Measurements from ENCODE around the gene FARS2. TPM values are rescaled to one million over a fixed set of nuclear protein-coding genes. Genes with fewer than 3 reads are reported as not detected.
A peak's percentile ranks its signal among the peaks of the same experiment; 100 is the strongest.

Gene FARS2
- total and polyA plus RNA-seq, 9 of the 15 experiments (the other 6 are each of a cell fraction or from before 2014, with no cell fraction given) = 16.5 to 62.2 (median 27.0) TPM

- peaks cover 4% of the 10 kb centered on the region; the same call in 1 of the 2 replicates for H4K20me1 ChIP-seq (replicated peaks; ENCODE audit: control insufficient read depth, insufficient read depth, low read length)
- intact Hi-C loops (cut with micrococcal nuclease) (no loop called here), in situ Hi-C loops (cut with MboI) (no loop called here)
- no peak overlapping the region for H3K4me3 ChIP-seq
- H3K9me3 ChIP-seq (replicated peaks; ENCODE audit: control insufficient read depth, insufficient read depth, low read depth, low read length) = no peaks in the 10 kb centered on the region
- H2AFZ ChIP-seq (ENCODE audit: low read depth, low read length) = no peak overlapping the region
- H3K27ac ChIP-seq (ENCODE audit: extremely low read depth, low read depth, low read length) = no peak overlapping the region
- H3K4me2 ChIP-seq (ENCODE audit: insufficient read depth, low read length) = no peak overlapping the region
- no peak for ATAC-seq
- TF ChIP-seq UBTF (IDR thresholded peaks at IDR 0.05; ENCODE audit: borderline replicate concordance in 1 of 2, low read depth in 2 of 2, low read length in 2 of 2) (no peak), CREB1 (IDR thresholded peaks at IDR 0.05) (no peak), CREB1 (CRISPR knock-in tag; IDR thresholded peaks at IDR 0.05) (no peak), ESRRB (CRISPR knock-in tag; IDR thresholded peaks at IDR 0.05; ENCODE audit: borderline replicate concordance) (no peak), NFIX (CRISPR knock-in tag; IDR thresholded peaks at IDR 0.05; ENCODE audit: low read depth) (no peak), CEBPG (CRISPR knock-in tag; IDR thresholded peaks at IDR 0.05) (no peak), CEBPG (tag; conservative IDR thresholded peaks at IDR 0.05 in 1 of 2, IDR thresholded peaks at IDR 0.05 in 1 of 2) (peak; percentile 17 to 44; a peak in 1 of 4 replicates), ZNF408 (CRISPR knock-in tag; IDR thresholded peaks at IDR 0.05; ENCODE audit: low read depth) (no peak), COPS2 (conservative IDR thresholded peaks at IDR 0.05) (no peak), ZC3H4 (CRISPR knock-in tag; IDR thresholded peaks at IDR 0.05; ENCODE audit: borderline replicate concordance) (no peak), POLR2AphosphoS2 (IDR thresholded peaks at IDR 0.05; ENCODE audit: low read length) (no peak), CEBPB (tag; IDR thresholded peaks at IDR 0.05) (peak; percentile 66), AFF1 (IDR thresholded peaks at IDR 0.05; ENCODE audit: low read depth in 1 of 2, partially characterized antibody in 2 of 2) (no peak)
- no peak for FAIRE-seq
- H3K36me3 ChIP-seq (ENCODE audit: control insufficient read depth, insufficient read depth, low read length) = no peaks in the 10 kb centered on the region
- no peak overlapping the region for H3K9ac ChIP-seq (ENCODE audit: insufficient read depth in 1 of 2, low read depth in 2 of 2, low read length in 2 of 2)
- H3K9me1 ChIP-seq (ENCODE audit: control insufficient read depth, insufficient read depth, low read length) = no peaks in the 10 kb centered on the region
- ChIA-PET POLR2A (no interaction called here), CTCF (ENCODE audit: low intra/inter-chr PET ratio) (no interaction called here)
- H3K79me2 ChIP-seq (ENCODE audit: control insufficient read depth, insufficient read depth, low read length) = no peaks in the 10 kb centered on the region
- no TSS peak for BruUV-seq (replicated peaks)
- 0% methylated on average over 6 of the region's 6 CpGs for WGBS (ENCODE audit: insufficient coverage, low coverage, missing lambda C conversion rate)
- peaks cover 2 to 33% of the 10 kb centered on the region in 2 experiments; a peak in 4 of 5 replicates for H3K27me3 ChIP-seq (ENCODE audit: control insufficient read depth in 2 of 2, insufficient read depth in 2 of 2, low read length in 2 of 2)
- no peaks in the 10 kb centered on the region for H3K4me1 ChIP-seq (replicated peaks in 1 of 2; ENCODE audit: control insufficient read depth in 2 of 2, insufficient read depth in 2 of 2, low read length in 2 of 2)
- DNase-seq (ENCODE audit: extremely low read depth in 1 of 4, low spot score in 3 of 4) = no peak
Measured at GRCh38 chr6:5818959-5819358, 557.6 kb downstream of the FARS2 start.
